Measurements from ENCODE around the gene MCTP1.

MCTP1 gene

GRCh38 chr5:95044096-95044495, 240.8 kb downstream of the MCTP1 start:
- Histone ChIP-seq H3K9me3 (ENCODE audit: control insufficient read depth, low read length) (no peaks in the 10 kb centered on the region), H3K4me3 (ENCODE audit: low read depth, low read length) (no peak overlapping the region), H3K9ac (no peak overlapping the region), H3K4me1 (no peaks in the 10 kb centered on the region), H3K27ac (no peak overlapping the region), H2AFZ (no peak overlapping the region), H3K36me3 (ENCODE audit: control insufficient read depth, insufficient read depth, low read length) (no peaks in the 10 kb centered on the region), H3K4me2 (ENCODE audit: low read length) (no peak overlapping the region), H3K27me3 (ENCODE audit: control insufficient read depth, insufficient read depth, low read length) (no peaks in the 10 kb centered on the region), H3K79me2 (no peaks in the 10 kb centered on the region)
- TF ChIP-seq CTCF (IDR thresholded peaks at IDR 0.05) = no peak

GRCh38 chr5:95043648-95044047, 241.2 kb downstream of the MCTP1 start:
- Histone ChIP-seq H3K36me3 (ENCODE audit: control insufficient read depth, insufficient read depth, low read length) (no peaks in the 10 kb centered on the region), H3K9ac (no peak overlapping the region), H3K9me3 (ENCODE audit: control insufficient read depth, low read length) (no peaks in the 10 kb centered on the region), H3K4me3 (ENCODE audit: low read depth, low read length) (no peak overlapping the region), H3K27ac (no peak overlapping the region), H3K79me2 (no peaks in the 10 kb centered on the region), H2AFZ (no peak overlapping the region), H3K4me1 (no peaks in the 10 kb centered on the region), H3K27me3 (ENCODE audit: control insufficient read depth, insufficient read depth, low read length) (no peaks in the 10 kb centered on the region), H3K4me2 (ENCODE audit: low read length) (no peak overlapping the region)
- no peak for TF ChIP-seq CTCF (IDR thresholded peaks at IDR 0.05)

- H3K9ac ChIP-seq = no peak overlapping the region
- H3K27ac ChIP-seq = no peak overlapping the region
- no peaks in the 10 kb centered on the region for H3K27me3 ChIP-seq (ENCODE audit: control insufficient read depth, insufficient read depth, low read length)
- no peak overlapping the region for H3K4me3 ChIP-seq (ENCODE audit: low read depth, low read length)
- no peak for TF ChIP-seq CTCF (IDR thresholded peaks at IDR 0.05)
- no peaks in the 10 kb centered on the region for H3K36me3 ChIP-seq (ENCODE audit: control insufficient read depth, insufficient read depth, low read length)
- no peaks in the 10 kb centered on the region for H3K9me3 ChIP-seq (ENCODE audit: control insufficient read depth, low read length)
- no peak overlapping the region for H2AFZ ChIP-seq
- no peak overlapping the region for H3K4me2 ChIP-seq (ENCODE audit: low read length)
- no peaks in the 10 kb centered on the region for H3K4me1 ChIP-seq
- H3K79me2 ChIP-seq = no peaks in the 10 kb centered on the region
Measured at GRCh38 chr5:95043234-95043633, 241.7 kb downstream of the MCTP1 start.

- Histone ChIP-seq H3K4me3 (ENCODE audit: low read depth, low read length) (no peak overlapping the region), H3K9ac (no peak overlapping the region), H2AFZ (no peak overlapping the region), H3K27ac (no peak overlapping the region), H3K9me3 (ENCODE audit: control insufficient read depth, low read length) (no peaks in the 10 kb centered on the region), H3K4me2 (ENCODE audit: low read length) (no peak overlapping the region), H3K79me2 (no peaks in the 10 kb centered on the region), H3K4me1 (no peaks in the 10 kb centered on the region), H3K36me3 (ENCODE audit: control insufficient read depth, insufficient read depth, low read length) (no peaks in the 10 kb centered on the region), H3K27me3 (ENCODE audit: control insufficient read depth, insufficient read depth, low read length) (no peaks in the 10 kb centered on the region)
- TF ChIP-seq CTCF (IDR thresholded peaks at IDR 0.05) = no peak
Measured at GRCh38 chr5:95042037-95042436, 242.9 kb downstream of the MCTP1 start.

- Histone ChIP-seq H3K4me2 (ENCODE audit: low read length) (no peak overlapping the region), H3K9me3 (ENCODE audit: control insufficient read depth, low read length) (no peaks in the 10 kb centered on the region), H3K79me2 (no peaks in the 10 kb centered on the region), H3K4me3 (ENCODE audit: low read depth, low read length) (no peak overlapping the region), H3K36me3 (ENCODE audit: control insufficient read depth, insufficient read depth, low read length) (no peaks in the 10 kb centered on the region), H3K27me3 (ENCODE audit: control insufficient read depth, insufficient read depth, low read length) (no peaks in the 10 kb centered on the region), H3K27ac (no peak overlapping the region), H3K9ac (no peak overlapping the region), H3K4me1 (no peaks in the 10 kb centered on the region), H2AFZ (no peak overlapping the region)
- no peak for TF ChIP-seq CTCF (IDR thresholded peaks at IDR 0.05)
Measured at GRCh38 chr5:95035891-95036685, 248.8 kb downstream of the MCTP1 start.

Measured in parathyroid adenoma (tissue), 2 donors.